ENCODE results near the gene CPNE9. TPM values are rescaled to one million over a fixed set of nuclear protein-coding genes. Genes with fewer than 3 reads are reported as not detected.

Gene CPNE9
- total RNA-seq, 1 experiment from 2014 or later = 0.07 TPM

- Histone ChIP-seq H3K9me2 (replicated peaks; ENCODE audit: low read length) (no peaks in the 10 kb centered on the region), H3K4me2 (ENCODE audit: low read length) (no peak overlapping the region), H3K4me3 (ENCODE audit: low read length) (no peak overlapping the region), H3K79me2 (ENCODE audit: low read length) (no peaks in the 10 kb centered on the region), H3K36me3 (ENCODE audit: low read depth, low read length) (peaks cover 29% of the 10 kb centered on the region; the same call in 1 of the 2 replicates), H2AFZ (ENCODE audit: low read length) (no peak overlapping the region), H3K9ac (ENCODE audit: low read length) (no peak overlapping the region), H3K9me3 (ENCODE audit: low read length) (no peaks in the 10 kb centered on the region), H3K27ac (ENCODE audit: low read length) (no peak overlapping the region), H3K4me1 (ENCODE audit: insufficient read depth, low read length) (no peaks in the 10 kb centered on the region), H4K20me1 (ENCODE audit: low read length) (no peaks in the 10 kb centered on the region), H3F3A (ENCODE audit: low read length, unreplicated experiment) (no peaks in the 10 kb centered on the region), H3K27me3 (ENCODE audit: low read length) (no peaks in the 10 kb centered on the region)
- ATAC-seq = no peak
- TF ChIP-seq EZH2phosphoT487 (IDR thresholded peaks at IDR 0.05; ENCODE audit: borderline replicate concordance, low read length) = no peak
- no peak for TF ChIP-seq EZH2 (IDR thresholded peaks at IDR 0.05; ENCODE audit: low read length, unreplicated experiment)
- TF ChIP-seq, protein P1, sequence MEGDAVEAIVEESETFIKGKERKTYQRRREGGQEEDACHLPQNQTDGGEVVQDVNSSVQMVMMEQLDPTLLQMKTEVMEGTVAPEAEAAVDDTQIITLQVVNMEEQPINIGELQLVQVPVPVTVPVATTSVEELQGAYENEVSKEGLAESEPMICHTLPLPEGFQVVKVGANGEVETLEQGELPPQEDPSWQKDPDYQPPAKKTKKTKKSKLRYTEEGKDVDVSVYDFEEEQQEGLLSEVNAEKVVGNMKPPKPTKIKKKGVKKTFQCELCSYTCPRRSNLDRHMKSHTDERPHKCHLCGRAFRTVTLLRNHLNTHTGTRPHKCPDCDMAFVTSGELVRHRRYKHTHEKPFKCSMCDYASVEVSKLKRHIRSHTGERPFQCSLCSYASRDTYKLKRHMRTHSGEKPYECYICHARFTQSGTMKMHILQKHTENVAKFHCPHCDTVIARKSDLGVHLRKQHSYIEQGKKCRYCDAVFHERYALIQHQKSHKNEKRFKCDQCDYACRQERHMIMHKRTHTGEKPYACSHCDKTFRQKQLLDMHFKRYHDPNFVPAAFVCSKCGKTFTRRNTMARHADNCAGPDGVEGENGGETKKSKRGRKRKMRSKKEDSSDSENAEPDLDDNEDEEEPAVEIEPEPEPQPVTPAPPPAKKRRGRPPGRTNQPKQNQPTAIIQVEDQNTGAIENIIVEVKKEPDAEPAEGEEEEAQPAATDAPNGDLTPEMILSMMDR (conservative IDR thresholded peaks at IDR 0.05; ENCODE audit: low read depth, low read length) = no peak
- CTCF ChIA-PET = no interaction called here
- BruUV-seq (replicated peaks) = no TSS peak
- POLR2A ChIA-PET (ENCODE audit: unreplicated experiment) = no interaction called here
- intact Hi-C loops (cut with micrococcal nuclease) = no loop called here
- no peak for DNase-seq
Measured at GRCh38 chr3:9691636-9692035, 12.0 kb upstream of the CPNE9 start.

- intact Hi-C loops (cut with micrococcal nuclease) = no loop called here
- CTCF ChIA-PET = no interaction called here
- H2AFZ ChIP-seq (ENCODE audit: low read length) = no peak overlapping the region
Measured at GRCh38 chr3:9692416-9692815, 11.2 kb upstream of the CPNE9 start.

DNA sequence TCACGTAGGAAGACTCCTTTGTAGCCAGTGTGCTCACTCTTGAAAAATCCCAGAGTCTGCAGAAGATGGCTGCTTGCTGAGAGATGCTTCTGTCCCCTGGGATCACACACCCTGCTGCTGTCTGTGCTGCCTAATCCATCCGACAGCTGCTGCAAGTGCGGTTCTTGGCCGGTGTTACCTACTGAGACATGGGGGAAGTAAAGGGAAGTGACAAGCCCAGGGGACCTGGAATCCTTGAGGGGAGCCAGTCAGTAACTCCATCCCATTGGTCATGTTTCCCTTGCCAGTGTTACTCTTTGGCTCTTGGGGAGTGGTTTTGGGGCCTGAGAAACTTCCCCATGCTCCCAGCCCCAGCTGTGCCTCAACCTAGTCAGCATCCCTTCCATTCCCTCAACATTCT lies 8.3 kb upstream of the CPNE9 start:
- ChIA-PET CTCF (no interaction called here), POLR2A (ENCODE audit: unreplicated experiment) (no interaction called here)
- TF ChIP-seq EZH2 (IDR thresholded peaks at IDR 0.05; ENCODE audit: low read length, unreplicated experiment) = no peak
- TF ChIP-seq, protein P1 (conservative IDR thresholded peaks at IDR 0.05; ENCODE audit: low read depth, low read length) = no peak
- no peak for TF ChIP-seq EZH2phosphoT487 (IDR thresholded peaks at IDR 0.05; ENCODE audit: borderline replicate concordance, low read length)
- H3K27me3 ChIP-seq (ENCODE audit: low read length) = no peaks in the 10 kb centered on the region
- no peak overlapping the region for H3K4me3 ChIP-seq (ENCODE audit: low read length)
- peaks cover 12% of the 10 kb centered on the region; the same call in 1 of the 2 replicates for H3K36me3 ChIP-seq (ENCODE audit: low read depth, low read length)
- no peaks in the 10 kb centered on the region for H3K79me2 ChIP-seq (ENCODE audit: low read length)
- BruUV-seq (replicated peaks) = no TSS peak
- no peaks in the 10 kb centered on the region for H3F3A ChIP-seq (ENCODE audit: low read length, unreplicated experiment)
- no peak overlapping the region for H3K9ac ChIP-seq (ENCODE audit: low read length)
- no peaks in the 10 kb centered on the region for H3K9me2 ChIP-seq (replicated peaks; ENCODE audit: low read length)
- H3K27ac ChIP-seq (ENCODE audit: low read length) = no peak overlapping the region
- no peaks in the 10 kb centered on the region for H3K9me3 ChIP-seq (ENCODE audit: low read length)
- no peaks in the 10 kb centered on the region for H4K20me1 ChIP-seq (ENCODE audit: low read length)
- no peak overlapping the region for H2AFZ ChIP-seq (ENCODE audit: low read length)
- no peaks in the 10 kb centered on the region for H3K4me1 ChIP-seq (ENCODE audit: insufficient read depth, low read length)
- no peak overlapping the region for H3K4me2 ChIP-seq (ENCODE audit: low read length)
- ATAC-seq = no peak
- intact Hi-C loops (cut with micrococcal nuclease) = no loop called here
- DNase-seq = no peak

More at GRCh38 chr3:9692416-9692815, 11.2 kb upstream of the CPNE9 start:
- TF ChIP-seq EZH2phosphoT487 (IDR thresholded peaks at IDR 0.05; ENCODE audit: borderline replicate concordance, low read length) (no peak), EZH2 (IDR thresholded peaks at IDR 0.05; ENCODE audit: low read length, unreplicated experiment) (no peak)
- TF ChIP-seq, protein P1 (conservative IDR thresholded peaks at IDR 0.05; ENCODE audit: low read depth, low read length) = no peak
- DNase-seq = no peak
- no peak overlapping the region for H3K27ac ChIP-seq (ENCODE audit: low read length)
- H3K9ac ChIP-seq (ENCODE audit: low read length) = no peak overlapping the region
- peaks cover 28% of the 10 kb centered on the region; the same call in 1 of the 2 replicates for H3K36me3 ChIP-seq (ENCODE audit: low read depth, low read length)
- no peak overlapping the region for H3K4me2 ChIP-seq (ENCODE audit: low read length)
- no peak for ATAC-seq
- H3F3A ChIP-seq (ENCODE audit: low read length, unreplicated experiment) = no peaks in the 10 kb centered on the region
- H3K4me3 ChIP-seq (ENCODE audit: low read length) = no peak overlapping the region
- BruUV-seq (replicated peaks) = no TSS peak
- no peaks in the 10 kb centered on the region for H3K79me2 ChIP-seq (ENCODE audit: low read length)
- POLR2A ChIA-PET (ENCODE audit: unreplicated experiment) = no interaction called here
- no peaks in the 10 kb centered on the region for H3K4me1 ChIP-seq (ENCODE audit: insufficient read depth, low read length)
- H3K9me2 ChIP-seq (replicated peaks; ENCODE audit: low read length) = no peaks in the 10 kb centered on the region
- H3K9me3 ChIP-seq (ENCODE audit: low read length) = no peaks in the 10 kb centered on the region
- no peaks in the 10 kb centered on the region for H3K27me3 ChIP-seq (ENCODE audit: low read length)
- H4K20me1 ChIP-seq (ENCODE audit: low read length) = no peaks in the 10 kb centered on the region
